SK-N-SH treated with all-trans-retinoic acid at 6 μM for 48 hours (cell line): Measurements from ENCODE around the gene TNFRSF13B.
"Not testable (repeated sequence)": the region's sequence is repeated elsewhere in the genome, so short reads cannot be mapped to it uniquely, and the experiment has no call there.

ENCODE experiments used
- ATAC-seq: fragments of 200-7000 bp; cut with Tn5 transposase; 3 replicates; pipeline ENCODE4 v1.9.1; 2020; ENCODE audit warnings: mild to moderate bottlenecking, moderate library complexity
- ARNTL ChIP-seq: fragments of 450-650 bp; formaldehyde crosslinking; IDR thresholded peaks from 2 replicates; pipeline ENCODE4 v1.5.0; 2020; ENCODE audit warnings: low read depth, mild to moderate bottlenecking, moderate library complexity, borderline replicate concordance
- BACH2 ChIP-seq: fragments of 250-450 bp; sonication (Bioruptor Pico); IDR thresholded peaks from 2 replicates; pipeline ENCODE4 v1.9.0; 2021; ENCODE audit warnings: mild to moderate bottlenecking, borderline replicate concordance
- CSDC2 ChIP-seq: fragments of 250-450 bp; sonication (Bioruptor Pico); IDR thresholded peaks from 2 replicates; pipeline ENCODE4 v1.5.0; 2020; ENCODE audit warnings: mild to moderate bottlenecking, moderate library complexity
- ESRRG ChIP-seq: fragments of 250-450 bp; sonication (Bioruptor Pico); IDR thresholded peaks from 2 replicates; pipeline ENCODE4 v1.6.1; 2021; ENCODE audit warnings: mild to moderate bottlenecking
- GLIS3 ChIP-seq: fragments of 250-450 bp; sonication (Bioruptor Pico); IDR thresholded peaks from 2 replicates; pipeline ENCODE4 v1.5.0; 2020; ENCODE audit warnings: mild to moderate bottlenecking, moderate library complexity
- ISL1 ChIP-seq: fragments of 250-450 bp; sonication (Bioruptor Pico); IDR thresholded peaks from 2 replicates; pipeline ENCODE4 v2.1.2; 2022; ENCODE audit warnings: mild to moderate bottlenecking, moderate library complexity
- OSR1 ChIP-seq: fragments of 250-450 bp; sonication (Bioruptor Pico); IDR thresholded peaks from 2 replicates; pipeline ENCODE4 v1.8.0; 2022; ENCODE audit warnings: moderate library complexity, mild to moderate bottlenecking, inconsistent platforms
- PPARA ChIP-seq: fragments of 250-450 bp; sonication (Bioruptor Pico); IDR thresholded peaks from 2 replicates; pipeline ENCODE4 v1.5.0; 2020; ENCODE audit warnings: mild to moderate bottlenecking, borderline replicate concordance
- RARB ChIP-seq: fragments of 250-450 bp; sonication (Bioruptor Pico); IDR thresholded peaks from 2 replicates; pipeline ENCODE4 v1.8.0; 2021; ENCODE audit warnings: mild to moderate bottlenecking, moderate library complexity
- TOX ChIP-seq: fragments of 250-450 bp; sonication (Bioruptor Pico); IDR thresholded peaks from 2 replicates; pipeline ENCODE4 v1.8.0; 2021; ENCODE audit warnings: mild to moderate bottlenecking, moderate library complexity, borderline replicate concordance
- ZC3H10 ChIP-seq: fragments of 250-450 bp; sonication (Bioruptor Pico); IDR thresholded peaks from 2 replicates; pipeline ENCODE4 v1.5.1; 2021; ENCODE audit warnings: mild to moderate bottlenecking, moderate library complexity
- ZFP3 ChIP-seq: fragments of 250-450 bp; sonication (Bioruptor Pico); IDR thresholded peaks from 2 replicates; pipeline ENCODE4 v1.5.0; 2020; ENCODE audit warnings: mild to moderate bottlenecking, moderate library complexity
- ZNF565 ChIP-seq: fragments of 450-650 bp; formaldehyde crosslinking; conservative IDR thresholded peaks from 2 replicates; pipeline ENCODE4 v1.5.0; 2020; ENCODE audit warnings: low read depth, mild to moderate bottlenecking, moderate library complexity
- ZNF8 ChIP-seq: fragments of 450-650 bp; formaldehyde crosslinking; IDR thresholded peaks from 2 replicates; pipeline ENCODE4 v1.5.0; 2020; ENCODE audit warnings: mild to moderate bottlenecking, moderate library complexity
- TF ChIP-seq, protein P1 (sequence below): fragments of 250-450 bp; sonication (Bioruptor Pico); IDR thresholded peaks from 2 replicates; pipeline ENCODE4 v1.5.1; 2021; ENCODE audit warnings: mild to moderate bottlenecking, moderate library complexity
- TF ChIP-seq, protein P2 (sequence below): fragments of 250-450 bp; sonication (Bioruptor Pico); IDR thresholded peaks from 2 replicates; pipeline ENCODE4 v1.5.0; 2020; ENCODE audit warnings: mild to moderate bottlenecking, moderate library complexity
- TF ChIP-seq, protein P3 (sequence below): fragments of 250-450 bp; sonication (Bioruptor Pico); IDR thresholded peaks from 2 replicates; pipeline ENCODE4 v1.5.1; 2020; ENCODE audit warnings: low read depth, mild to moderate bottlenecking, moderate library complexity
- TF ChIP-seq, protein P4 (sequence below): fragments of 250-450 bp; sonication (Bioruptor Pico); IDR thresholded peaks from 2 replicates; pipeline ENCODE4 v1.8.0; 2021; ENCODE audit warnings: low read depth, mild to moderate bottlenecking, moderate library complexity, borderline replicate concordance
- TF ChIP-seq, protein P5 (sequence below): fragments of 250-450 bp; sonication (Bioruptor Pico); IDR thresholded peaks from 2 replicates; pipeline ENCODE4 v1.8.0; 2020; ENCODE audit warnings: mild to moderate bottlenecking, moderate library complexity, borderline replicate concordance

Gene TNFRSF13B

DNA sequence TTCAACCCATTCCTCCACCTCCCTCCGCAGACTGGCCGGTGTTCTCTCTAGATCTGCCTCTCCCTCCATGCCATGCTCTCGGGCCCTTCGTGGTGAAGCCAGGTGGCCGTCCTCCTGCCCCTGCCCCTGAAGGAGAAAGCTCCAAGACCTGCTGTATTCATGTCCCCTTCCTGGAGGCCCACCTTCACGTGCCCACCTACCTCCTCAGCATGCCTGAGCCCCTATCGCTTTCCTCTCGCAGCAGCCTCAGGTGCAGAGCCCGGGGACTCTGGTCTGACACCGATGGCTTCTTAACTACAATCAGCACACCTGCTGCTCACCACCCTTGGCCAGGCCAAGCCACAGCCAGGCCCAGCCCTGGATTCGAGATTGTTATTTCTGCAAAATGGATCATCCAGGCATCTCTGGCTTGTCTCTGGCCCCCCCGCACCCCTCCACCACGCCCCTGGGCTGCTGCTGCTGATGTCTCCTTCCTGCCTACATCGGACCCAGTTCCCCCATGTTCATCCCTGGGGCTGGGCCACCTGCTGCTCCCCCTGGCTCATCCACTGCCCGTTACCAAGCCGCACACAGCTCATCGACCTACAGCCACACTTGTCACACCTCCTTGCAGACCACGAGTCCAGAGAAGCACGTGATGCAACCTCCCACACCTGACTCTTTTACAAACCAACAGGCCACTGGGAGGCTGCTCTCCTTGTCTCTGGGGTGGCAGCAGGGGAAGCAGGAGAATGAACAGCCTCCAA lies 32.5 kb upstream of the TNFRSF13B start:
- ATAC-seq, result no peak
- no peak for TF ChIP-seq BACH2 (CRISPR knock-in tag)
- TF ChIP-seq ZC3H10 (CRISPR knock-in tag), result no peak
- no peak for TF ChIP-seq ZNF565

DNA sequence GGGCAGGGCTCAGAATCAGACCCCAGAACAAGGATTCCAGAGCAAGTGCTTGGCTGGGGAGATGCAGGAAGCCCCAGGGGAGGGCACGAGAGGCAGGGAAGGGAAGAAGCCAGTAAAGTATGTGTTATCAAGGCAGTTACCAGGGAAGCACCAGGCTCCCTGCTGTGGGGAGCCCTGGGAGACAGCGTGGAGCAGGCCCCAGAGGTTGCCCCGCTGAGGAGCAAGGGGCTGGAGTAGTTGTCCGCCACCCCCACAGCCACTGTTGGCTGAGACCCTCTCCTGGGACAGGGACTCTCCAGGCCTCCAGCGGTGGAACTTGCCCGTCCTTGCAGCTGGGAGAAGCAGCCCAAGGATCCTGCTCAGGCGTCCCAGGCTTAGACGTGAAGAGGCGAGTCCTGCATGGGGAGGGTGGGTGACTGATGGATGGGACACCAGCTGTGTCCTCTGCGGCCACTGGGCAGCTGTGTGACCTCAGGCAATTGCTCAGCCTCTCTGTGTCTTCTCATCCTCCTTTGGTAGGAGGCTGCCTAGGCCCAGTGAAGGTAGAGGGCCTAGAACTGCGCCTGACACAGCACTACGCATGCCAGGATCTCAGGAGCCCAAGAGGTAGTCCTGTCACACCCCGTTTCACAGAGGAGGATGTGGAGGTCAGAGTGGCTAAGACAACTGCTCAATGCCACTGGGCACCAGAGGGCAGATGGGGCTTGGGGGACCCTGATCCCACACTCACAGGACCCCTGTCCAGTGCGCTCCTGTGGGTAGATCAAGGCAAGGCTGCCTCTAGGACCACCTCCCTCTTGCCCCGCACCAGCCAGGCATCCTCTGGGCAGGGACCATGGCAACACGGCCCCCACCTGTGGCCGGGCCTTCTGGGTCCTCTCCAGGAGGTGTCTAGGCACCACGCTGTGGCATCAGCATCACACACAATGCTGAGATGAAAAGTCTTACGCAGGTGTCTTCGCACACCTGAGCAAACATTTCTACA lies 31.1 kb upstream of the TNFRSF13B start:
- ATAC-seq, result not testable (repeated sequence)

DNA sequence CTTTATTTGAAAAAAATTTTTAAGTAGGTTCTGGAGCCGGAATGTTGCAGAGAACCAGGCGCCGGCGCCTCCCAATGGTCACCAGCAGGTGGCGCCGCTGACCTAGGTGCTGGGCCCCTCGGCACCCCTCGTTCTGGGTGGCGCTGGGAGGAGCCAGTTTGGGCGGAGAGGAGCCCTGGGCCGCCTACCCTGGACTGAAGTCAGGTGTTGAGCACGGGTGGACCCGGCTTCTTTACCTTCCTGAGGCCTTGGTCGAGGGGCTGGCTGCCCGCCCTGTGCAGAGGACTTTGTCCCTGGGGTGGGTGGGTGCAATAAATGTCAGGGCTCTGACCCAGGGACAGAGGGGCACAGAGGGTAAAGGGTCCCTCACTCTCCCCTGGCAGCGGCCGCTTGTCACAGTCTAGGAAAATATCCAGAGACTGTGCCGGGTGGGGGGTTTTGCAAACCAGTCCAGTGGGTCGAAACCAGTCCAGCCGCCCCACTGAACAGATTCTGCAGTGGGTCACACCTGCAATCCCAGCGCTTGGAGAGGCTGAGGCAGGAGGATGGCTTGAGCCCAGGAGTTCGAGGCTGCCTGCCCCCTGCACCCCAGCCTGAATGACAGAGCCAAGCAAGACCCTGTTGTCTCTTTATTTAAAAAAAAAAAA lies 30.1 kb upstream of the TNFRSF13B start:
- no peak for TF ChIP-seq GLIS3 (CRISPR knock-in tag)
- no peak for TF ChIP-seq ESRRG (CRISPR knock-in tag)
- TF ChIP-seq, protein P1, sequence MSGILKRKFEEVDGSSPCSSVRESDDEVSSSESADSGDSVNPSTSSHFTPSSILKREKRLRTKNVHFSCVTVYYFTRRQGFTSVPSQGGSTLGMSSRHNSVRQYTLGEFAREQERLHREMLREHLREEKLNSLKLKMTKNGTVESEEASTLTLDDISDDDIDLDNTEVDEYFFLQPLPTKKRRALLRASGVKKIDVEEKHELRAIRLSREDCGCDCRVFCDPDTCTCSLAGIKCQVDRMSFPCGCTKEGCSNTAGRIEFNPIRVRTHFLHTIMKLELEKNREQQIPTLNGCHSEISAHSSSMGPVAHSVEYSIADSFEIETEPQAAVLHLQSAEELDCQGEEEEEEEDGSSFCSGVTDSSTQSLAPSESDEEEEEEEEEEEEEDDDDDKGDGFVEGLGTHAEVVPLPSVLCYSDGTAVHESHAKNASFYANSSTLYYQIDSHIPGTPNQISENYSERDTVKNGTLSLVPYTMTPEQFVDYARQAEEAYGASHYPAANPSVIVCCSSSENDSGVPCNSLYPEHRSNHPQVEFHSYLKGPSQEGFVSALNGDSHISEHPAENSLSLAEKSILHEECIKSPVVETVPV, result no peak
- no peak for TF ChIP-seq CSDC2
- TF ChIP-seq ZFP3 (CRISPR knock-in tag), result no peak
- TF ChIP-seq BACH2 (CRISPR knock-in tag), result no peak
- no peak for TF ChIP-seq PPARA
- no peak for TF ChIP-seq ZNF8 (CRISPR knock-in tag)
- TF ChIP-seq, protein P2, sequence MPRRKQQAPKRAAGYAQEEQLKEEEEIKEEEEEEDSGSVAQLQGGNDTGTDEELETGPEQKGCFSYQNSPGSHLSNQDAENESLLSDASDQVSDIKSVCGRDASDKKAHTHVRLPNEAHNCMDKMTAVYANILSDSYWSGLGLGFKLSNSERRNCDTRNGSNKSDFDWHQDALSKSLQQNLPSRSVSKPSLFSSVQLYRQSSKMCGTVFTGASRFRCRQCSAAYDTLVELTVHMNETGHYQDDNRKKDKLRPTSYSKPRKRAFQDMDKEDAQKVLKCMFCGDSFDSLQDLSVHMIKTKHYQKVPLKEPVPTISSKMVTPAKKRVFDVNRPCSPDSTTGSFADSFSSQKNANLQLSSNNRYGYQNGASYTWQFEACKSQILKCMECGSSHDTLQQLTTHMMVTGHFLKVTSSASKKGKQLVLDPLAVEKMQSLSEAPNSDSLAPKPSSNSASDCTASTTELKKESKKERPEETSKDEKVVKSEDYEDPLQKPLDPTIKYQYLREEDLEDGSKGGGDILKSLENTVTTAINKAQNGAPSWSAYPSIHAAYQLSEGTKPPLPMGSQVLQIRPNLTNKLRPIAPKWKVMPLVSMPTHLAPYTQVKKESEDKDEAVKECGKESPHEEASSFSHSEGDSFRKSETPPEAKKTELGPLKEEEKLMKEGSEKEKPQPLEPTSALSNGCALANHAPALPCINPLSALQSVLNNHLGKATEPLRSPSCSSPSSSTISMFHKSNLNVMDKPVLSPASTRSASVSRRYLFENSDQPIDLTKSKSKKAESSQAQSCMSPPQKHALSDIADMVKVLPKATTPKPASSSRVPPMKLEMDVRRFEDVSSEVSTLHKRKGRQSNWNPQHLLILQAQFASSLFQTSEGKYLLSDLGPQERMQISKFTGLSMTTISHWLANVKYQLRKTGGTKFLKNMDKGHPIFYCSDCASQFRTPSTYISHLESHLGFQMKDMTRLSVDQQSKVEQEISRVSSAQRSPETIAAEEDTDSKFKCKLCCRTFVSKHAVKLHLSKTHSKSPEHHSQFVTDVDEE (CRISPR knock-in tag), result no peak
- TF ChIP-seq RARB (CRISPR knock-in tag), result no peak
- TF ChIP-seq, protein P3, sequence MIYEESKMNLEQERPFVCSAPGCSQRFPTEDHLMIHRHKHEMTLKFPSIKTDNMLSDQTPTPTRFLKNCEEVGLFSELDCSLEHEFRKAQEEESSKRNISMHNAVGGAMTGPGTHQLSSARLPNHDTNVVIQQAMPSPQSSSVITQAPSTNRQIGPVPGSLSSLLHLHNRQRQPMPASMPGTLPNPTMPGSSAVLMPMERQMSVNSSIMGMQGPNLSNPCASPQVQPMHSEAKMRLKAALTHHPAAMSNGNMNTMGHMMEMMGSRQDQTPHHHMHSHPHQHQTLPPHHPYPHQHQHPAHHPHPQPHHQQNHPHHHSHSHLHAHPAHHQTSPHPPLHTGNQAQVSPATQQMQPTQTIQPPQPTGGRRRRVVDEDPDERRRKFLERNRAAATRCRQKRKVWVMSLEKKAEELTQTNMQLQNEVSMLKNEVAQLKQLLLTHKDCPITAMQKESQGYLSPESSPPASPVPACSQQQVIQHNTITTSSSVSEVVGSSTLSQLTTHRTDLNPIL (CRISPR knock-in tag), result no peak
- no peak for TF ChIP-seq TOX (CRISPR knock-in tag)
- no peak for TF ChIP-seq ZNF565
- TF ChIP-seq, protein P4, sequence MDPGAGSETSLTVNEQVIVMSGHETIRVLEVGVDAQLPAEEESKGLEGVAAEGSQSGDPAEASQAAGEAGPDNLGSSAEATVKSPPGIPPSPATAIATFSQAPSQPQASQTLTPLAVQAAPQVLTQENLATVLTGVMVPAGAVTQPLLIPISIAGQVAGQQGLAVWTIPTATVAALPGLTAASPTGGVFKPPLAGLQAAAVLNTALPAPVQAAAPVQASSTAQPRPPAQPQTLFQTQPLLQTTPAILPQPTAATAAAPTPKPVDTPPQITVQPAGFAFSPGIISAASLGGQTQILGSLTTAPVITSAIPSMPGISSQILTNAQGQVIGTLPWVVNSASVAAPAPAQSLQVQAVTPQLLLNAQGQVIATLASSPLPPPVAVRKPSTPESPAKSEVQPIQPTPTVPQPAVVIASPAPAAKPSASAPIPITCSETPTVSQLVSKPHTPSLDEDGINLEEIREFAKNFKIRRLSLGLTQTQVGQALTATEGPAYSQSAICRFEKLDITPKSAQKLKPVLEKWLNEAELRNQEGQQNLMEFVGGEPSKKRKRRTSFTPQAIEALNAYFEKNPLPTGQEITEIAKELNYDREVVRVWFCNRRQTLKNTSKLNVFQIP (CRISPR knock-in tag), result no peak
- no peak for TF ChIP-seq ARNTL (CRISPR knock-in tag)
- TF ChIP-seq ISL1 (CRISPR knock-in tag), result no peak
- TF ChIP-seq, protein P5, sequence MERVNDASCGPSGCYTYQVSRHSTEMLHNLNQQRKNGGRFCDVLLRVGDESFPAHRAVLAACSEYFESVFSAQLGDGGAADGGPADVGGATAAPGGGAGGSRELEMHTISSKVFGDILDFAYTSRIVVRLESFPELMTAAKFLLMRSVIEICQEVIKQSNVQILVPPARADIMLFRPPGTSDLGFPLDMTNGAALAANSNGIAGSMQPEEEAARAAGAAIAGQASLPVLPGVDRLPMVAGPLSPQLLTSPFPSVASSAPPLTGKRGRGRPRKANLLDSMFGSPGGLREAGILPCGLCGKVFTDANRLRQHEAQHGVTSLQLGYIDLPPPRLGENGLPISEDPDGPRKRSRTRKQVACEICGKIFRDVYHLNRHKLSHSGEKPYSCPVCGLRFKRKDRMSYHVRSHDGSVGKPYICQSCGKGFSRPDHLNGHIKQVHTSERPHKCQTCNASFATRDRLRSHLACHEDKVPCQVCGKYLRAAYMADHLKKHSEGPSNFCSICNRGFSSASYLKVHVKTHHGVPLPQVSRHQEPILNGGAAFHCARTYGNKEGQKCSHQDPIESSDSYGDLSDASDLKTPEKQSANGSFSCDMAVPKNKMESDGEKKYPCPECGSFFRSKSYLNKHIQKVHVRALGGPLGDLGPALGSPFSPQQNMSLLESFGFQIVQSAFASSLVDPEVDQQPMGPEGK (CRISPR knock-in tag), result no peak
- no peak for TF ChIP-seq OSR1 (CRISPR knock-in tag)
- peak; percentile 95 for ATAC-seq
